Psoas muscle (tissue), 8 donors: ENCODE data around the gene IFNG-AS1. TPM values are rescaled to one million over a fixed set of nuclear protein-coding genes. Genes with fewer than 3 reads are reported as not detected.

ENCODE experiments used
- ATAC-seq, 4 donors: fragments of 200-7000 bp; cut with Tn5 transposase; one replicate each; pipeline ENCODE4 v1.9.1; 2020; ENCODE audit warnings: moderate library complexity in 3 of 4, mild to moderate bottlenecking in 2 of 4
- DNase-seq, 2 donors: peaks; one replicate each; pipeline ENCODE4 v3.0.0-alpha.2; 2020
- H3K27ac ChIP-seq: fragments of 200-600 bp; one replicate; pipeline ENCODE4 v1.8.0; 2022
- H3K27me3 ChIP-seq, 3 donors: fragments of 200-600 bp in 1 of 3; one replicate each; pipeline versions ENCODE4 v1.6.1 to v1.8.0; 2013 to 2022; ENCODE audit warnings: low read length in 2 of 3, mild to moderate bottlenecking in 2 of 3, moderate library complexity in 1 of 3; ENCODE audit not compliant: insufficient read depth in 3 of 3
- H3K36me3 ChIP-seq, 2 donors: fragments of 200-600 bp in 1 of 2; one replicate each; pipeline versions ENCODE4 v1.6.1 to v1.8.0; 2013 to 2022; ENCODE audit warnings: low read depth in 1 of 2, mild to moderate bottlenecking in 1 of 2, moderate library complexity in 1 of 2; ENCODE audit not compliant: insufficient read depth in 1 of 2
- H3K4me1 ChIP-seq: fragments of 200-600 bp; one replicate; pipeline ENCODE4 v1.8.0; 2022
- H3K4me3 ChIP-seq: fragments of 200-600 bp; one replicate; pipeline ENCODE4 v1.8.0; 2022; ENCODE audit warnings: mild to moderate bottlenecking
- H3K9me3 ChIP-seq: fragments of 200-600 bp; one replicate; pipeline ENCODE4 v1.8.0; 2022
- CTCF ChIP-seq: fragments of 200-600 bp; IDR thresholded peaks from one replicate; pipeline ENCODE4 v1.8.0; 2022; ENCODE audit warnings: antibody characterized with exemption
- WGBS, 3 donors: extraction: QIAGEN DNeasy Blood & Tissue Kit; methylation state at CpG; one replicate each; pipeline versions ENCODE4 v1.1.6 to v1.1.7; 2013; 5-methylcytosine and 5-hydroxymethylcytosine counted together
- intact Hi-C, 2 donors: fragments of 100-400 bp; cut with DNase I; formaldehyde crosslinking; loops; one replicate each; pipeline versions ENCODE4 v1.11.0 to v1.14.2; 2022
- long read RNA-seq, 2 donors: library from polyadenylated mRNA; unstranded; transcript quantifications; one replicate each; pipeline ENCODE4 v2.0.0, GENCODE V29; 2021
- polyA plus RNA-seq, 3 donors: library from polyadenylated mRNA; stranded (reverse); fragments of 200-250 nt; gene quantifications; one replicate each; pipeline ENCODE4 v1.2.3, GENCODE V29; 2013
- total RNA-seq, 4 donors: library from RNA; stranded (reverse); fragmentation: NEBNext Ultra II Directional in 2 of 4; extraction: Animal tissue kit (Norgen Biotek cat#: 25700) in 2 of 4; gene quantifications; one replicate each; pipeline versions ENCODE4 v1.2.1 to v1.2.4, GENCODE V29; 2021 to 2023
- donor health status: healthy with polysubstance abuse.
- donor health status: DM: no; HTN: no; CAD: no; lungs with moderate emphysema.
- donor health status: Bipolar disorder and iron deficiency.
- donor health status: healthy.
- donor health status: DM: yes; HTN: yes; CAD: no.
- donor health status: DM: no; HTN: no; CAD: no.
- donor health status: DM: no; HTN: no; CAD: no.
- donor health status: DM: yes; HTN: yes; CAD: no.

IFNG-AS1 gene
- total RNA-seq (under 1 TPM in 1 of 4 donors, not detected in 3; 0.21 TPM), polyA plus RNA-seq (under 1 TPM in 1 of 3 donors, not detected in 2; 0.08 TPM)
- long read RNA-seq, donor 1, result 0 reads
- long read RNA-seq, donor 2, result 0 reads

- WGBS, 3 donors, result 60 to 67% (median 66%) methylated on average over 7 of the region's 7 CpGs
Observed at GRCh38 chr12:67989184-67989920, at the start of gene IFNG-AS1. Gene IFNG-AS1, plus strand, starts transcription at chr12:67989447.

GRCh38 chr12:67939611-67940010, 49.6 kb upstream of the IFNG-AS1 start:
- whole genome bisulfite sequencing, 3 donors, result 27 to 31% (median 27%) methylated on average over 2 of the region's 2 CpGs
- ATAC-seq, result peak; percentile 16 to 63 (median 56)

More at GRCh38 chr12:67989184-67989920, at the start of gene IFNG-AS1:
- Histone ChIP-seq H3K36me3 (no peaks in the 10 kb centered on the region), H3K4me1 (no peaks in the 10 kb centered on the region), H3K27ac (no peak within 1 kb of the TSS), H3K27me3 (no peaks in the 10 kb centered on the region), H3K9me3 (no peaks in the 10 kb centered on the region), H3K4me3 (no peak within 1 kb of the TSS)
- TF ChIP-seq CTCF, result no peak
- DNase-seq, result no peak
- no peak for ATAC-seq
- intact Hi-C loops, result no loop called here

GRCh38 chr12:67940780-67941243, 48.4 kb upstream of the IFNG-AS1 start:
- intact Hi-C loops, result loop anchor here (5.0 to 10.0 kb wide), 6 partner anchors 114 to 499 kb away; no protein-coding TSS in a partner anchor
- H3K36me3 ChIP-seq, result no peaks in the 10 kb centered on the region
- no peaks in the 10 kb centered on the region for H3K9me3 ChIP-seq
- no peak overlapping the region for H3K4me3 ChIP-seq
- H3K27ac ChIP-seq, result peak overlapping the region; percentile 62
- ATAC-seq, result peak; percentile 80 to 92 (median 90)
- WGBS, 3 donors, result 24 to 31% (median 28%) methylated on average over 3 of the region's 3 CpGs
- H3K27me3 ChIP-seq, result no peaks in the 10 kb centered on the region
- DNase-seq, result no peak
- TF ChIP-seq CTCF, result no peak
- peaks cover 36% of the 10 kb centered on the region for H3K4me1 ChIP-seq

More at GRCh38 chr12:67939611-67940010, 49.6 kb upstream of the IFNG-AS1 start:
- intact Hi-C loops, result loop anchor here (5.0 to 10.0 kb wide), 7 partner anchors 112 to 497 kb away; no protein-coding TSS in a partner anchor
- Histone ChIP-seq H3K27me3 (no peaks in the 10 kb centered on the region), H3K27ac (peak overlapping the region; percentile 62), H3K4me1 (peaks cover 36% of the 10 kb centered on the region), H3K4me3 (no peak overlapping the region), H3K9me3 (no peaks in the 10 kb centered on the region), H3K36me3 (no peaks in the 10 kb centered on the region)
- TF ChIP-seq CTCF, result no peak
- no peak for DNase-seq

- ATAC-seq, result peak in 1 of 4 donors; percentile 44
- WGBS, 3 donors, result 42 to 59% (median 44%) methylated on average over 3 of the region's 3 CpGs
- TF ChIP-seq CTCF, result no peak
- no peaks in the 10 kb centered on the region for H3K9me3 ChIP-seq
- H3K4me1 ChIP-seq, result peaks cover 36% of the 10 kb centered on the region
- no peak for DNase-seq
- no peaks in the 10 kb centered on the region for H3K36me3 ChIP-seq
- peak overlapping the region; percentile 75 for H3K27ac ChIP-seq
- H3K4me3 ChIP-seq, result no peak overlapping the region
- intact Hi-C loops, result loop anchor here (2.0 to 10.0 kb wide), 8 partner anchors 115 to 588 kb away; no protein-coding TSS in a partner anchor
- H3K27me3 ChIP-seq, result no peaks in the 10 kb centered on the region
Observed at GRCh38 chr12:67942724-67943123, 46.5 kb upstream of the IFNG-AS1 start.
